WTC11 (cell line): ENCODE data around the gene MBP.

Experiments
- CTCF ChIP-seq: fragments of 200-600 bp; IDR thresholded peaks from 2 replicates; pipeline ENCODE4 v1.8.0; 2022; ENCODE audit warnings: antibody characterized with exemption
- FOXP4 ChIP-seq: sonication (generic); formaldehyde crosslinking; IDR thresholded peaks from 2 replicates; pipeline ENCODE4 v1.8.0; 2022; ENCODE audit warnings: mild to moderate bottlenecking, missing genetic modification reagents
- SP1 ChIP-seq: sonication (generic); formaldehyde crosslinking; conservative IDR thresholded peaks from 2 replicates; pipeline ENCODE4 v1.8.1; 2022; ENCODE audit warnings: missing genetic modification reagents

- TF ChIP-seq CTCF (no peak), SP1 (CRISPR knock-in tag) (no peak), FOXP4 (CRISPR knock-in tag) (no peak)
These were observed 19.0 kb downstream of the MBP start for GRCh38 chr18:77113361-77114151.
